ENCODE results near the gene CCDC170. TPM values are rescaled to one million over a fixed set of nuclear protein-coding genes. Genes with fewer than 3 reads are reported as not detected.
A peak's percentile ranks its signal among the peaks of the same experiment; 100 is the strongest.
"Not testable (repeated sequence)": the region's sequence is repeated elsewhere in the genome, so short reads cannot be mapped to it uniquely, and the experiment has no call there.

Gene CCDC170
- total RNA-seq, 8 experiments from 2014 or later: 0.09 to 8.6 (median 0.26) TPM

DNA sequence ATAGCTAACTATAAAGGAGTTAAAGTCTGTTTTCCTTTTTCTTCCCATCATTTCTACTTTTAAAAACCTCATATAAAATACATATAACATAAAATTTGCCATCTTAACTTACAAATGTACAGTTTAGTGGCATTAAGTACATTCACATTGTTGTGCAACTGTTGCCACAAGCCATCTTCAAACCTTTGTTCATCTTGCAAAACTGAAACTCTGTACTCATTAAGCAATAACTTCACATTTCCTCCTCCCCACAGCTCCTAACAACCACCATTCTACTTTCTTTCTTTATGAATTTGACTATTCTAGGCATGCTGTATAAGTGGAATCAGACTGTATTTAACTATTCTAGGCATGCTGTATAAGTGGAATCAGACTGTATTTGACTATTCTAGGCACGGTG lies 4.5 kb downstream of the CCDC170 start:
- Histone ChIP-seq H3K4me1 (replicated peaks in 1 of 2) (peaks cover 0 to 2% of the 10 kb centered on the region in 2 donors), H3K4me3 (no peak overlapping the region), H3K27ac (no peak overlapping the region)
- WGBS, 10 experiments: 29 to 100% (median 86%) methylated on average over 1 of the region's 1 CpG; no CpG with 5 or more reads in 3 of the 10 experiments
- in situ Hi-C loops (cut with MboI; ENCODE audit: low pct_unique_long_range_greater_than_20kb in 2 of 9, low sequenced_read_pairs in 9 of 9, unreplicated experiment in 9 of 9): no loop called here
- no peak for ATAC-seq (replicated peaks in 6 of 8)

DNA sequence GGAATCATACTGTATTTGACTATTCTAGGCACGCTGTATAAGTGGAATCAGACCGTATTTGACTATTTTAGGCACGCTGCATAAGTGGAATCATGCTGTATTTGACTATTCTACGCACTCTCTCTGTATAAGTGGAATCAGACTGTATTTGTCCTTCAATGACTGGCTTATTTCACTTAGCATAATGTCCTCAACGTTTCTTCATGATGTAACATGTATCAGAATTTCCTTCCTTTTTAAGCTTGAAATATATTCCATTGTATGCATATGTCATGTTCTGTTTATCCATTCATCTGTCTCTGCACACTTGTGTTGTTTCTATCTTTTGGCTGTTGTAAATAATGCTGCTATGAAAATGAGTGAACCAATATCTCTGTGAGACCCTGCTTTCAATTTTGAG lies 5.7 kb downstream of the CCDC170 start:
- no peaks in the 10 kb centered on the region for H3K4me1 ChIP-seq (replicated peaks in 1 of 2)
- 0 to 89% (median 55%) methylated on average over 1 to 3 of the region's 5 CpGs; no CpG with 5 or more reads in 4 of the 10 experiments for WGBS, 10 experiments
- in situ Hi-C loops (cut with MboI; ENCODE audit: low pct_unique_long_range_greater_than_20kb in 2 of 9, low sequenced_read_pairs in 9 of 9, unreplicated experiment in 9 of 9): no loop called here

DNA sequence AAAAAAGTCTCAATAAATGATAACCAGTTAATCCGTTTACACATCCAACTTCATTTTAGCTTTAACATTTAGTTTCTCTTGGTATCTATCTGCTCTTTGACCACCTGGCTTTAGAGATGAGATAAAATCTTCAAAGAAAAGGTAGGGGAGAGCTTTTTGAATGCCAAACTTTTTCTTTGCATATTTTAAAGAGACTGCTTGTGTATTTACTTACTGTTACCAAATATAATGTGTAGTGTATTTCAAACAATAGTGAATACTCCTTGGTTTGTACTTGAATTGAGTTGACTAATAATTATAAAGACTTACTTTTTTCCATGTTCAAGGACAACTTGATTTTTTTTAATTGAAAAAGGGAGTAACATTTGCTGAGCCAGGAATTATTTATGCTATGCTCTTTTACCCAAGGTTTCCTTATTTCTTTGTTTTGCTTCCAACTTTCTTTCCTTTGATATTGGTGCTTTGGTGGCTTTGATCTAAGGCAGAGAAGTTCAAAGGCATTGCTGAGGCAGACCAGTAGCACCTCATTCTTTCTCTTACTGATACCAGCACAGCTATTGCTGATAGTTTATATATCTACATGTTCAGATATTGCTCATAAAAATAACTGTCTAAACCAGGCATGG lies 7.8 kb downstream of the CCDC170 start:
- Histone ChIP-seq H3K27ac (no peak overlapping the region), H3K4me1 (replicated peaks in 1 of 2) (no peaks in the 10 kb centered on the region), H3K4me3 (no peak overlapping the region)
- 17 to 80% (median 56%) methylated on average over 1 of the region's 1 CpG; no CpG with 5 or more reads in 2 of the 10 experiments for WGBS, 10 experiments
- in situ Hi-C loops (cut with MboI; ENCODE audit: low pct_unique_long_range_greater_than_20kb in 2 of 9, low sequenced_read_pairs in 9 of 9, unreplicated experiment in 9 of 9): no loop called here
- ATAC-seq (replicated peaks in 6 of 8): no peak

More for the DNA sequence above, 5.7 kb downstream of the CCDC170 start:
- Histone ChIP-seq H3K4me3 (no peak overlapping the region), H3K27ac (no peak overlapping the region)
- ATAC-seq (replicated peaks in 6 of 8): no peak

DNA sequence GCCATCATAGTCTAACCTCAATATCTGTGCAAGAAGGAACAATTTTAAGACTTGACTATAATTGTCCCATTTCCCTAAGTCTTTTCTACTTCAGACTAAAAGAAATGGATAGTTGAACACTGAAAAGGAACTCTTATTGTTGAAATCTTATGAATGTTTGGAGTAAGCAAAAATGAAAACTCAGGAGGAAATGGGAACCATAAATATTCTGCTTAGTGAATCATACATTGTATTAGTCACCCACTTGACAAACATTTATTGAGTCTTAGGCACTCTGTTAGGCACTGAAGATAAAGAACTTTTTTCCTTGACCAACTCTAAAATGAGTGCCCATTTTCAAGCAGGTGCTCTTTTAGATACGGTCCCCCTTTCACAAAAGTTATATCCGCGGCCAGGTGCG lies 8.7 kb downstream of the CCDC170 start:
- peak in 2 of 8 experiments; percentile 49 to 75 for ATAC-seq (replicated peaks in 6 of 8)
- Histone ChIP-seq H3K4me1 (replicated peaks in 1 of 2) (no peaks in the 10 kb centered on the region), H3K4me3 (no peak overlapping the region), H3K27ac (no peak overlapping the region)
- 88 to 100% (median 94%) methylated on average over 1 to 4 of the region's 4 CpGs; no CpG with 5 or more reads in 4 of the 10 experiments for WGBS, 10 experiments
- in situ Hi-C loops (cut with MboI; ENCODE audit: low pct_unique_long_range_greater_than_20kb in 2 of 9, low sequenced_read_pairs in 9 of 9, unreplicated experiment in 9 of 9): no loop called here

DNA sequence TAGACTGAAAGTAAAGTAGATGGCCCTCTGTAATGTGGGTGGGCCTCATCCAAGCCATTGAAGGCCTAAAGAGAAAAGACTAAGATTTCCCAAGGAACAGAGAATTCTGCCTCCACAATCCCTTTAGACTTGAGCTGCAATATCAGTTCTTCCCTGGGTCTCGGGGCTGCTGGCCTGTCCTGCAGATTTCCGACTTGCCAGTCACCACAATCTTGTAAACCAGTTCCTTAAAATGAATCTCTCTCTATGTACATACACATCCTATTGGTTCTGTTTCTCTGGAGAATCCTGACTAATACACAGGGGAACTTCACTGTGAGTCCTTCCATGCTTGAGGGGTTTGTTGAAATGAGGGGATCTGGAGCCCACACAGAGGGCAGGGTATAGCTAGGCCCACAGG lies 12.9 kb downstream of the CCDC170 start:
- Histone ChIP-seq H3K4me3 (no peak overlapping the region), H3K4me1 (replicated peaks in 1 of 2) (no peaks in the 10 kb centered on the region), H3K27ac (no peak overlapping the region)
- in situ Hi-C loops (cut with MboI; ENCODE audit: low pct_unique_long_range_greater_than_20kb in 2 of 9, low sequenced_read_pairs in 9 of 9, unreplicated experiment in 9 of 9): no loop called here
- WGBS, 10 experiments: 70 to 100% (median 81%) methylated on average over 2 of the region's 2 CpGs; no CpG with 5 or more reads in 5 of the 10 experiments
- no peak for ATAC-seq (replicated peaks in 6 of 8)

DNA sequence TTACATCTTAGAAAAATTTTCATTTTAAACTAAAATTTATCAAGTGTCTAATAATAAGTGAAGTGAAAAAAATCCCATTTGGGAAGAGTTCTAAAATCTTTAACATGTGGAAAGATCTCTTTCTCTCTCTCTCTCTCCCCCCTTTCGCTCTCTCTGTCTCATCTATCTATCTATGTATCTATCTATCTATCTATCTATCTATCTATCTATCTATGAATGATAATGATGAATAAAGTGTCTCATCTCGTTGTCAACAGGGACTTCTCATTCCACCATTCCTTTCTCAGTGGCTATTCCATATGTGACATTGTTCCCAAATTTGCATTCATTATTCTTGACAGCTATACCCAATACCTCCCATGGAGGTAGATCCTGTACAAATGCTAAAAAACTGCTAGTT lies 15.2 kb downstream of the CCDC170 start:
- in situ Hi-C loops (cut with MboI; ENCODE audit: low pct_unique_long_range_greater_than_20kb in 2 of 9, low sequenced_read_pairs in 9 of 9, unreplicated experiment in 9 of 9): no loop called here
- WGBS, 10 experiments: 19 to 100% (median 75%) methylated on average over 1 to 2 of the region's 2 CpGs; no CpG with 5 or more reads in 1 of the 10 experiments
- Histone ChIP-seq H3K27ac (no peak overlapping the region), H3K4me1 (replicated peaks in 1 of 2) (no peaks in the 10 kb centered on the region), H3K4me3 (no peak overlapping the region)
- ATAC-seq (replicated peaks in 6 of 8): no peak

DNA sequence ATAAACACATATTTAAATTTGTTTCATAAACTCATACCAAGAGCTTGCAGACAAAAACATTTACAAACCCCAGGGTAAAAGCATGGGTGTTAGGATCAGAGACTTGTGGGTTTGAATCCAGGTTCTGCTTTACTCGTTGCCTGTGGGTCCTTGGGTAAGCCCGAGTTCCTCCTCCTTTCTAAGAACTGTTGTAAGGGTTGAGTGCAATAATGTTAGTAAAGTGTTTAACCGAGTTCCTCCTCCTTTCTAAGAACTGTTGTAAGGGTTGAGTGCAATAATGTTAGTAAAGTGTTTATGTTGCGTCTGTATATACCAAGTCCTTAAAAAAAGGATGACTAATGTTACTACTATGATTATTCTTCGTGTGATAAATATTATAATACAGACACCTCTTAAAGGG lies 18.7 kb downstream of the CCDC170 start:
- no peak for ATAC-seq (replicated peaks in 6 of 8)
- H3K4me3 ChIP-seq: no peak overlapping the region
- in situ Hi-C loops (cut with MboI; ENCODE audit: low pct_unique_long_range_greater_than_20kb in 2 of 9, low sequenced_read_pairs in 9 of 9, unreplicated experiment in 9 of 9): no loop called here
- 38 to 100% (median 76%) methylated on average over 1 to 5 of the region's 5 CpGs for WGBS, 10 experiments
- H3K4me1 ChIP-seq (replicated peaks in 1 of 2): no peaks in the 10 kb centered on the region
- no peak overlapping the region for H3K27ac ChIP-seq

DNA sequence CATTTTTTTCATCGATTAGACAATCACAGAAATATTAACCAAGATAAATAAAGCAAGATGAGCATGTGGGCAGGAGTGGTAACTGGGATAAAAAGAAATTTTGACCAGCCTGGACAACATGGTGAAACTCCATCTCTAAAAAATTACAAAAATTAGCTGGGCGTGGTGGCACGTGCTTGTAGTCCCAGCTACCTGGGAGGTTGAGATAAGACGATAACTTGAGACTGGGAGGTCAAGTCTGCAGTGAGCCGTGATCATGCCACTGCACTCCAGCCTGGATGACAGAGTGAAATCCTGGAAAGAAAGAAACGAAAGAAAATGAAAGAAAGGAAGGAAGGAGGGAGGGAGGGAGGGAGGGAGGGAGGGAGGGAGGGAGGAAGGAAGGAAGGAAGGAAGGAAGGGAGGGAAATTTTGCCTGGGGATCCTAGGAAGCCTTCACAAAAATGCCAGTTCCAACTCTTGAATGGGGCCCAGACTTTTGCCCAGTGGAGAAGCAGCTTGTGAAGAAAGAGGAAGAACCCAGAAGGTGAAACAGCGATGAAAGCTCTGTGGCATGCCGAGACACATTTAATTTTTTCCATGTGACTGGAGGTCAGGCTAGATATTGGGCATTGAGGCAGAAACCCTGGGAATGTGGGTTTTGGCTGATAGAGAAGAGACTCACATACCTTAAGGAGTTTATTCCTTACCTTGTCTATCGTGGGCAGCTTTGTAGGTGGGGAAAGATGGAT lies 20.3 kb downstream of the CCDC170 start:
- H3K4me1 ChIP-seq (replicated peaks in 1 of 2): no peaks in the 10 kb centered on the region
- in situ Hi-C loops (cut with MboI; ENCODE audit: low pct_unique_long_range_greater_than_20kb in 2 of 9, low sequenced_read_pairs in 9 of 9, unreplicated experiment in 9 of 9): no loop called here
- no peak for ATAC-seq (replicated peaks in 6 of 8)
- no peak overlapping the region for H3K27ac ChIP-seq
- WGBS, 10 experiments: 42 to 93% (median 82%) methylated on average over 2 to 9 of the region's 9 CpGs; no CpG with 5 or more reads in 2 of the 10 experiments
- no peak overlapping the region for H3K4me3 ChIP-seq

DNA sequence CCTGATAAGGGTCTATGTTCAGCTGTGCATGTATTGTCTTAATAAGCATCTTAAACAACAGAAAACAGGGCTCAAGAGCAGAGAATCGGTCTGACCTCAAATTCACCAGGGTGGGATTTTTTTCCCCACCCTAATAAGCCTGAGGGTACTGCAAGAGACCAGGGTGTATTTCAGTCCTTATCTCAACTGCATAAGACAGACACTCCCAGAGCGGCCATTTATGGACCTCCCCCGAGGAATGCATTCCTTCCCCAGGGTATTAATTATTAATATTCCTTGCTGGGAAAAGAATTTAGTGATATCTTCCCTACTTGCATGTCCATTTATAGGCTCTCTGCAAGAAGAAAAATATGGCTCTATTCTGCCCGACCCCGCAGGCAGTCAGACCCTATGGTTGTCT lies 25.2 kb downstream of the CCDC170 start:
- H3K4me1 ChIP-seq (replicated peaks in 1 of 2); ATAC-seq (replicated peaks in 6 of 8); H3K27ac ChIP-seq; in situ Hi-C loops (cut with MboI; ENCODE audit: low pct_unique_long_range_greater_than_20kb in 2 of 9, low sequenced_read_pairs in 9 of 9, unreplicated experiment in 9 of 9); H3K4me3 ChIP-seq: not testable (repeated sequence)
- WGBS, 10 experiments: 33 to 81% (median 61%) methylated on average over 2 to 5 of the region's 5 CpGs; no CpG with 5 or more reads in 5 of the 10 experiments

DNA sequence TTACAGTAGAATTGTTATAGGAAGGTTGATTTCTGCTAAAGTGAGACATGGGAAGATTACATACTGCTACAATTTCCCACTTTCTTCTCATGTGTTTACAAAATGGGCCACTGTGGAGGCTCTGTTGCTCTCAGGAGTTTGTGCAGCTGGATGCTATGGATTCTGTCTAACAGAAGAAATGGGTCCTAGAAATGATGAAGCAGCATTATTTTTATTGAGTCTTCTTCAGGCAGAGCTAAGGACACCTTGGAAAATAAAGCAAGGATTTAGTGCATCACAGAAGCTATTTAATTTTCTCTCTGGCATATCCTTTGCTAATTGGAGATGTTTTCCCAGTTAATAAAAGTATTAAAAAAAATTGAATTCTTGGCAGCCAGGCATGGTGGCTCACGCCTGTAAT lies 29.2 kb downstream of the CCDC170 start:
- Histone ChIP-seq H3K27ac (no peak overlapping the region), H3K4me3 (no peak overlapping the region), H3K4me1 (replicated peaks in 1 of 2) (no peaks in the 10 kb centered on the region)
- in situ Hi-C loops (cut with MboI; ENCODE audit: low pct_unique_long_range_greater_than_20kb in 2 of 9, low sequenced_read_pairs in 9 of 9, unreplicated experiment in 9 of 9): no loop called here
- ATAC-seq (replicated peaks in 6 of 8): no peak
- 14 to 100% (median 58%) methylated on average over 1 of the region's 1 CpG; no CpG with 5 or more reads in 4 of the 10 experiments for WGBS, 10 experiments

DNA sequence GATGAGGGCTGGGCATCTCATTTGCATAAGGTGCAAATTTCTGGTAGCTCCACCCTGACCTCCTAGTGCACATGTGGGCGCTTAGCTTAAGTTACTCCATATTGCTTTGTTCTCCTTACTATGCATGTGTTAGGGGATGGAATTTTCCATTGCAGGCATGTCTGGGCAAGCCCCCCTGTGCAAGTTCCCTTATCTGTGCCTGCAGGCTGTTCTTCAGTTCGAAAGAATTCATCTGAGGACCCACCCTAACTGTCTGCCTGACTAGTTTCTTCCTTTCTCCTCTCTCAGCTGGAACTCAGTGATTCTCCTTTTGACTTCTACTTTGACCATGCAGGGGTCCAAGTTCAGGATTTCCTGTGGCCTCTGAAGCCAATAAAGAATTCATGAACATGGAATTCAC lies 30.2 kb downstream of the CCDC170 start:
- in situ Hi-C loops (cut with MboI; ENCODE audit: low pct_unique_long_range_greater_than_20kb in 2 of 9, low sequenced_read_pairs in 9 of 9, unreplicated experiment in 9 of 9): no loop called here
- ATAC-seq (replicated peaks in 6 of 8): peak in 1 of 8 experiments; percentile 23
- no peaks in the 10 kb centered on the region for H3K4me1 ChIP-seq (replicated peaks in 1 of 2)
- H3K27ac ChIP-seq: no peak overlapping the region
- H3K4me3 ChIP-seq: no peak overlapping the region
- WGBS, 10 experiments: 0 to 88% (median 75%) methylated on average over 1 to 2 of the region's 2 CpGs; no CpG with 5 or more reads in 3 of the 10 experiments

DNA sequence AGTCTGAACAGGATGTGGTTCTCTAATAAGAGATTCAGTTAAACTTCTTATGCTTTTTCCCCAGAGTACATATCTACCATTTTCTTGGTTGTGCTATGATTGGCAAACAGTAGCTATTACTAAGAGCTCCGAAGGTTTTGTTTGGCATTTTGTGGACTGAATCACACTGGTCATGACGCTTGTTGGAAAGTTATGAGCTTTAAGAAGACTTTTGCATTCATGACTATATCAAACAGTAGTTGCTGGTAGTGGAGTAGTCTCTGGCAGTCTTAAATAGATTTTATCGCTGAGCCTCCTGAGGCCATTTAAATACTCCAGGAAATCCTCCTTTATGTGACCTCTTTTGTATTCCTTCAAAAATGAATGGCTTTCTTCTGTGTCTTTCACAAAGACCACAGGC lies 40.8 kb downstream of the CCDC170 start:
- WGBS, 10 experiments: 54 to 100% (median 93%) methylated on average over 1 to 3 of the region's 3 CpGs; no CpG with 5 or more reads in 3 of the 10 experiments
- no peak for ATAC-seq (replicated peaks in 6 of 8)
- Histone ChIP-seq H3K4me1 (replicated peaks in 1 of 2) (no peaks in the 10 kb centered on the region), H3K4me3 (no peak overlapping the region), H3K27ac (no peak overlapping the region)
- in situ Hi-C loops (cut with MboI; ENCODE audit: low pct_unique_long_range_greater_than_20kb in 2 of 9, low sequenced_read_pairs in 9 of 9, unreplicated experiment in 9 of 9): no loop called here

DNA sequence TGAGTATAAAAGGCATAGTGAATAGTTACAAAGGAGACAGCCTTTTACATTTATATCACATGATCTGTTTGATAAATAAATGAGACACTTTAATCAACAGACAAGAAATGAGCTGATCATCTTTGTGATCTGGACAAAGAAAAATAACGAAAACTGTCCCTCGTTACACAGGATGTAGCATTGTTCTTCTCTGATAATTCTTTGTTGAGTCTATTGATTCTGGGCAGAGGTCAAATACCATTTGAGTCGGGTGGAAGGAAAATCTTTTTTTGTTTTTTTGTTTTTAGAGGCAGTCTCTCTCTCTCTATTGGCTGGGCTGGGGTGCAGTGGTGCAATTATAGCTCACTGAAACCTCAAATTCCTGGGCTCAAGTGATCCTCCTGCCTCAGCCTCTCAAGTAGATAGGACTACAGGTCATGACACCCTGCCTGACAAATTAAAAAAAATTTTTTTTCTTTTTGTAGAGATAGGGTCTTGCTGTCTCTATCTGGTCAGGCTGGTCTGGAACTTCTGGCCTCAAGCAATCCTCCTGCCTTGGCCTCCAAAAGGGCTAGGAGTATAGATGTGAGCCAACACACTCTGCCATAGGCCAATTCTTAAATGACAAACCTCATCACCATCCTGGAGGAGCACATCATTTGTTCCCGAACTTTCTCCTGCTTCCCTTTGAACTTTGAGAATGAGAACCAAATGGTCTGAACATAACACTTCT lies 41.8 kb downstream of the CCDC170 start:
- H3K27ac ChIP-seq: no peak overlapping the region
- no peak for ATAC-seq (replicated peaks in 6 of 8)
- 0 to 91% (median 75%) methylated on average over 1 to 4 of the region's 4 CpGs; no CpG with 5 or more reads in 2 of the 10 experiments for WGBS, 10 experiments
- H3K4me1 ChIP-seq (replicated peaks in 1 of 2): no peaks in the 10 kb centered on the region
- H3K4me3 ChIP-seq: no peak overlapping the region
- in situ Hi-C loops (cut with MboI; ENCODE audit: low pct_unique_long_range_greater_than_20kb in 2 of 9, low sequenced_read_pairs in 9 of 9, unreplicated experiment in 9 of 9): no loop called here

Measured in motor neuron (in vitro differentiated cells).